Kidney capillary endothelial cell (primary cell): ENCODE results near the gene TNFRSF6B.
"Not testable (repeated sequence)": the region's sequence is repeated elsewhere in the genome, so short reads cannot be mapped to it uniquely, and the experiment has no call there.

Experiments used
- DNase-seq: peaks from one replicate; pipeline ENCODE4 v3.0.0-alpha.2; 2018; ENCODE audit warnings: low spot score

TNFRSF6B gene

DNA sequence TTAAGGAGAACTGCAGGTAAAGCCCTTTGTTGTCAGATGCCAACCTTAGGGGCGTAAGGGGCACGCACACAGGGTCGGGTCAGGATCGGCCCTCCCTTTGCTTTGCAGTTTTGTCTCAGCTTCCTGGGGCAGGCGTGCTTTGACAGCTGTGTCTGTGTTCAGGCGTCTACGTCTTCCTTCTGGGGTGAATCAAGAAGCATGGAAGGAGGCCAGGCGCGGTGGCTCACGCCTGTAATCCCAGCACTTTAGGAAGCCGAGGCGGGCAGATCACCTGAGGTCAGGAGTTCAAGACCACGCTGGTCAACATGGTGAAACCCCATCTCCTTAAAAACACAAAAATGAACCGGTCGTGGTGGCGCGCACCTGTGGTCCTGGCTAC, 12.7 kb downstream of the TNFRSF6B start:
- no peak for DNase-seq

DNA sequence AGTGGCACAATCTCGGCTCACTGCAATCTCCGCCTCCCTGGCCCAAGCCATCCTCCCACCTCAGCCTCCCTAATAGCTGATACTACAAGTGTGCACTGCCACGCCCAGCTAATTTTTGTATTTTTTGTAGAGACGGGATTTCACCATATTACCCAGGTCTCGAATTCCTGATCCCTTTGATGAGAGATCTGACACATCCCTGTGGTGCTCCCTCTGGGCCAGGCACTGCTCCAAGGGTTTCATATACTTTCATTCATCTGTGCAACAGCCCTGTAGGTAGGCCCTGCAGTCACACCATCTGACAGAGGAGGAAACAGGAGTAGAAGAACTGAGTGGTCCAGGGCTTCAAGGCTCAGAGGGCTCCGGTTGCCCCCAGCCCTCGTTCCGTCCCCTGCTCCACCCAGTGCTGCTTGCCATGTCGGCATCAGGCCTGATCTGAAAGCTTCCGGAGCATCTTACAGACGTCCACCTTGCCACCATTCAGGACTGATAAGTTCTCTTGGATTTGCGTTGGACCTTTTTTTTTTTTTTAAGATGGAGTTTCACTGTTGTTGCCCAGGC, 14.7 kb downstream of the TNFRSF6B start:
- DNase-seq, result no peak

DNA sequence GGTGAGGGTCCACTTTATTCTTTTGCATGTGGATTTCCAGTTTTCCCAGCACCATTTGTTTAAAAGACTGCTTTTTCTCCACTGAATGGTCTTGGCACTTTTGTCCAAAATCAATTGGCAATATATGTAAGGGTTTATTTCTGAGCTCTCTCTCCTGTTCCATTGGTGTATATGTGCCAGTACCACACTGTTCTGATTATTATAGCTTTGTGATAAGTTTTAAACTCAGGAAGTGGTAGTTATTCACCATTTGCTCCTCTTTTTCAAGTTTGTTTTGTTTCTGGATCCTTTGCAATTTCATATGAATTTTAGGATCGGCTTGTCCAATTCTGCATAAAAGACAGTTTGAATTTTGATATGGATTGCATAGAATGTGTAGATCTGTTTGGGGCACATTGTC, 15.7 kb downstream of the TNFRSF6B start:
- DNase-seq, result no peak

DNA sequence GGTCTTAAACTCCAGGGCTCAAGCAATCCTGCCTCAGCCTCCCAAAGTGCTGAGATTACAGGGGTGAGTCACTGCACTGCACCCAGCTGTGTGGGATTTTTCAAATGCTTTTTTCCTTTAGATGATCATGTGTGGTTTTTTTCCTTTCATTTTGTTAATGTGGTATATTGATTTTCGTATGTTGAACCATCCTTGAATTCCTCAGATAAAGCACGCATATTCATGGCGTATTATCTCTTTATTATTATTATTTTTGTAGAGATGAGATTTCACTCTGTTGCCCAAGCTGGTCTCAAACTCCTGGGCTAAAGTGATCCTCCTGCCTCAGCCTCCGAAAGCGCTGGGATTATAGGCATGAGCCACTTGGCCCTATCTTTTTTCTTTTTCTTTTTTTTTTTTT, 18.4 kb downstream of the TNFRSF6B start:
- DNase-seq, result no peak

DNA sequence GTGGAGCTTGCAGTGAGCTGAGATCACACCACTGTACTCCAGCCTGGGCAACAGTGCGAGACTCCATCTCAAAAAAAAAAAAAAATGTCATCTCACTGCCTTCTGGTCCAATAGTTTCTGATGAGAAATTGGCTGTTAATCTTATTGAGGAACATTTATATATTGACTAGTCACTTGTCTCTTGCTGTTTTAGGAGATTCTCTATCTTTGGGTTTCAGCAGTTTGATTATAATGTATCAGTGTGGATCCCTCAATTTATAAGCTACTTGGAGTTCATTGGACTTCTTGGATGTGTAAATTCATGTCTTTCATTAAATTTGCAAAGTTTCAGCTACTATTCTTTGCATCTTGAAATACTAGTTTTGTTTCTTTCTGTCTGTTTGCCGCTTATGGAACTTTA, 22.5 kb downstream of the TNFRSF6B start:
- no peak for DNase-seq

DNA sequence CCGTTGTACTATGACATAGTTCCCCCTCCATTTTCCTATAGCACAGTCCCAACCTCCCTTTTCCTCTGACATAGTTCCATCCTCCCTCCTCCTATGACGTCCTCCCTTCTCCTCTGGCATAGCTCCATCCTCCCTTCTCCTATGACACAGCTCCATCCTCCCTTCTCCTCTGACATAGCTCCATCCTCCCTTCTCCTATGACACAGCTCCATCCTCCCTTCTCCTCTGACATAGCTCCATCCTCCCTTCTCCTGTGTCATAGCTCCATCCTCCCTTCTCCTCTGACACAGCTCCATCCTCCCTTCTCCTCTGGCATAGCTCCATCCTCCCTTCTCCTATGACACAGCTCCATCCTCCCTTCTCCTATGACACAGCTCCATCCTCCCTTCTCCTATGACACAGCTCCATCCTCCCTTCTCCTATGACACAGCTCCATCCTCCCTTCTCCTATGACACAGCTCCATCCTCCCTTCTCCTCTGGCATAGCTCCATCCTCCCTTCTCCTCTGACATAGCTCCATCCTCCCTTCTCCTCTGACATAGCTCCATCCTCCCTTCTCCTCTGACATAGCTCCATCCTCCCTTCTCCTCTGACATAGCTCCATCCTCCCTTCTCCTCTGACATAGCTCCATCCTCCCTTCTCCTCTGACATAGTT, 26.6 kb downstream of the TNFRSF6B start:
- DNase-seq, result not testable (repeated sequence)

DNA sequence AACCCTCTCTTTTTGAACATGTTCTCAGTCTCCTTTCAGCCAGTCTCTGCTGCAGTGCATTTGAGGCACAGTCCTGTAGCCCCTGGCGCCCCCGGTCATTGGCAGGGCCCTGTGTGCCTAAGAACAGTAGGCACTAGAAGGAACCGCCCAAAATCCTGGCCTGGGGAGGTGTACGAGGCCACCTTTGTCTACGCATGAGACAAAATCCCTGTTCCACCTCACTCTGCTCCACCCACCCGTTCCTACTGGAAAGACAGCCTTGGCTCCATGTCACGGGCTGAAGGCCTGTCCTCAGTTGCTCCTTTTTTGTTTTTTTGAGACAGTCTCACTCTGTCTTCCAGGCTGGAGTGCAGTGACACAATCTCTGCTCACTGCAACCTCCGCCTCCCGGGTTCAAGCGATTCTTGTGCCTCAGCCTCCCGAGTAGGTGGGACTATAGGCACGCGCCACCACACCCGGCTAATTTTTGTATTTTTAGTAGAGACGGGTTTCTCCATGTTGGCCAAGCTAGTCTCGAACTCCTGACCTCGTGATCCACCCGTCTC, 33.8 kb downstream of the TNFRSF6B start:
- not testable (repeated sequence) for DNase-seq

DNA sequence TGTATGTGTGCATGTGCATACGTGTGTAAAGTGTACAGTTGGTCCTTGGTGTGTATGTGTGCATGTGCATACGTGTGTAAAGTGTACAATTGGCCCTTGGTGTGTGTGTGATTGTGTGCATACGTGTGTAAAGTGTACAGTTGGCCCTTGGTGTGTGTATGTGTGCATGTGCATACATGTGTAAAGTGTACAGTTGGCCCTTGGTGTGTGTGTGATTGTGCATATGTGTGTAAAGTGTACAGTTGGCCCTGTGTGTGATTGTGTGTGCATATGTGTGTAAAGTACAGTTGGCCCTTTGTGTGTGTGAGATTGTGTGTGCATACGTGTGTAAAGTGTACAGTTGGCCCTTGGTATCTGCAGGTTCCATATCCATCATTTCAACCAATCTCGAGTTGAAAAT, 35.0 kb downstream of the TNFRSF6B start:
- DNase-seq, result no peak

DNA sequence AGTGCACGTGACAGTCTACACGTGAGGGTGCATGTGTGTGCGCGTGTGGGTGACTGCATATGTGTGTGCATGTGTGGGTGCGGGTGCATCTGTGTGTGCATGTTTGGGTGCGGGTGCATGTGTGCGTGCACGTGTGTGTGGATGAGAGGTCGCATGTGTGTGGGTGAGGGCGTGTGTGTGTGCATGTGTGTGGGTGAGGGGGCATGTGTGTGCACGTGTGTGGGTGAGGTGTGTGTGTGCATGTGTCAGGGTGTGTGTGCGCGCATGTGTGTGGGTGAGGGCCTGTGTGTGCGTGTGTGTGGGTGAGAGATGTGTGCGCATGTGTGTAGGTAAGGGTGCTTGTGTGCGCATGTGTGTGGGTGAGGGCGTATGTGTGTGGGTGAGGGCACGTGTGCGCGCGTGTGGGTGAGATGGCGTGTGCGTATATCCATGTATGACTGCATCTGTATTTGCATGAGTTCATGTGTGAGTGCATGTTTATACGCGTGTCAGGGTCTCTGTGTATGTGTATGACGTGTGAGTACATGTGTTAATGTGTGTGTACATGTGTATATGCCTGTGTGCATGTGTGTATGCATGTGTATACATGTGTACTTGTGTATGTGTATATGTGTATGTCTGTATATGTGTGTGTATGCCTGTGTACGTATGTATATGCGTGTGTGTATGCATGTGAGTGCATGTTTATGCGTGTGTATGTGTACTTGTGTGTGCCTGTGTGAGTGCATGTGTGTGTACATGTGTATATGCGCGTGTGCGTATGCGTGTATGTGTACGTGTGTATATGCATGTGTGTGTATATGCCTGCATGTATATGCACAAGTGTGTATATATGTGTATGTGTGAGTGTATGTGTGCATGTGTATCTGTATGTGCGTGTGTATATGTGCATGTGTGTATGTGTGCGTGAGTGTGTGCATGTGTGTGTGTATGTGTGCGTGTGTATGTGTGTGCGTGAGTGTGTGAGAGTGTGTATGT, 36.0 kb downstream of the TNFRSF6B start:
- DNase-seq, result no peak

DNA sequence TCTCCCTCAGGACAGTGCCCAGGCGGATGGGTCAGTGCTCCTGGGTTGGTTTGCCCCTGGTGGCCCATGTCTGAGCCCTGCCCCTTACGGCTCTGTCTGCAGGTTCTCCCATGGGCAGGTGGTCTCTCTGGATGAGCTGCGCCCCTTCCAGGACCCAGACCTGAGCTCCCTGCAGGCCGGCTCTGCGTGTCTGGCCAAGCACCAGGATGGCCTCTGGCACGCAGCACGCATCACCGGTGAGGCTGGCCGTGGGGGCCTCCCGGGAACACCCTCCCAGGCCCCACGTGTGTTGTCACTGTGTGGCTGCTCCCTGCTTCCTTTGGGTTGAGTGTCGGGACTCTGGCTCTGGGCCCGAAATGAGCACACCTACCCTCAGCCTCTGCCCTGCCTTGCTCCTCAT, 36.7 kb downstream of the TNFRSF6B start:
- DNase-seq, result no peak

DNA sequence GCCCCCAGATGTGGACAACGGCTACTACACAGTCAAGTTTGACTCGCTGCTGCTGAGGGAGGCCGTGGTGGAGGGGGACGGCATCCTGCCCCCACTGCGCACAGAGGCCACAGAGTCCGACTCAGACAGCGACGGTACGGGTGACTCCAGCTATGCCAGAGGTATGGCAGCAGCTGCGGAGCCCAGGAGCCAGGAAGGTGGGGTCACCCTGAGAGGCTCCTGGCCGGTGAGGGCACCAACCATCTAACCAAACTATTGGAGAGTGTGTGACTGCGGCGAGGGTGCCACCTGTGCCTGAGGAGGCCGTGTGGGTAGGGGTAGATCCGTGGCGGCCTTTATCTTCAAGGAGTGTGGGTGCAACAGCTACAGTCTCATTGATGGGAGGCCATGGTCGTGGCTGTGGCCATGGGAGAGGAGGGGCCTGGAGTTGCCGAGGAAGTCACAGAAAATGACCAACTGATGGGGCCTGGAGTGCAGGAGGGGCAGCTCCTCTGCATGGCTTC, 37.2 kb downstream of the TNFRSF6B start:
- no peak for DNase-seq

DNA sequence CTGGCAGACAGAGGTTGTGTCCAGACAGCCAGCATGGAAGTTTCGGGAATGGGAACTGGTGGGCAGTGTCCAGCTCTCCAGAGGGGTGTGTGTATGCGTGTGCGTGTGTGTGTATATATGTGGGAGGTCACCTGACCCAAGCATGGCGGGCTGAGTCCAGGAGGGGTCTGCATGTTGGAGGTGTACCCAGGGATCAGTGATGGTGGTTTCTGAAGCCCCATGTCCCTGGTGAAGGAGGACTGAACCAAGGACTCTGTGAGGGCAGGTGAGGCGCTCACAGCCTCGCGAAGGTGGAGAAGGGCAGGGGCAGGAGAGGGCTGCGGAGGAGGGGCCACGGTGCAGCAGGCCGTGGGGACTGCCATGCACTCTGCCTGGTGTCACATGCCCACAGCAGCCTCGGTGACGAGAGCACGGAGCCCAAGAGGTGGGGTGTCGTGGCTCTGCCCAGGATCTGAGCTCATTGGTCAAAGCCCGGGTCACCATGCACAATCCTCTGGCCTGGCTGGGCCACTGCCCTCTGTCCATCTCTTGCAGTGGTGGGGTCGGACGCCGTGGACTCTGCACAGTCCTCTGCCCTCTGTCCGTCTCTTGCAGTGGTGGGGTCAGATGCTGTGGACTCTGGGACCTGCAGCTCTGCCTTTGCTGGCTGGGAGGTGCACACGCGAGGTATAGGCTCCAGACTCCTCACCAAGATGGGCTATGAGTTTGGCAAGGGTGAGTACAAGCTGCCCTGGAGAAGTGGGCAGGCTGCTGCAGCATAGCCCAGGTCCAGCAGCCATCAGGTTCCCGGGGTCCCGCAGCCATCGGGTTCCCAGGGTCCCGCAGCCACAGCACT, 37.9 kb downstream of the TNFRSF6B start:
- no peak for DNase-seq

DNA sequence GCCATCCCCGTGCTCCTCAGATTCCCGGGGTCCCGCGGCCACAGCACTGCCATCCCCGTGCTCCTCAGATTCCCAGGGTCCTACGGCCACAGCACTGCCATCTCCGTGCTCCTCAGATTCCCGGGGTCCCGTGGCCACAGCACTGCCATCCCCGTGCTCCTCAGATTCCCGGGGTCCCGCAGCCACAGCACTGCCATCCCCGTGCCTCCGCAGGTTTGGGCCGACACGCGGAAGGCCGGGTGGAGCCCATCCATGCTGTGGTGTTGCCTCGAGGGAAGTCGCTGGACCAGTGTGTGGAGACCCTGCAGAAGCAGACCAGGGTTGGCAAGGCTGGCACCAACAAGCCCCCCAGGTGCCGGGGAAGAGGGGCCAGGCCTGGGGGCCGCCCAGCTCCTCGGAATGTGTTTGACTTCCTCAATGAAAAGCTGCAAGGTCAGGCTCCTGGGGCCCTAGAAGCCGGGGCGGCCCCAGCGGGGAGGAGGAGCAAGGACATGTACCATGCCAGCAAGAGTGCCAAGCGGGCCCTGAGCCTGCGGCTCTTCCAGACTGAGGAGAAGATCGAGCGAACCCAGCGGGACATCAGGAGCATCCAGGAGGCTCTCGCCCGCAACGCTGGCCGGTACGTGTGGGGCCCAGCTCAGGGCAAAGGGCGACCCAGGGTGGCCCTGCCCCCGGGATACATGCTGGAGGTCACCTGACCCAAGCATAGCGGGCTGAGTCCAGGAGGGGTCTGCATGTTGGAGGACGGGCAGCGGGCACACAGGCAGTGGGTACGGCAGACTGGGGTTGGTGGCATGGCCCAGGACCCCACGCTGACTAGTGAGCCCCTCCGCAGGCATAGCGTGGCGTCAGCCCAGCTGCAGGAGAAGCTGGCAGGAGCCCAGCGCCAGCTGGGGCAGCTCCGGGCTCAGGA, 38.8 kb downstream of the TNFRSF6B start:
- no peak for DNase-seq

DNA sequence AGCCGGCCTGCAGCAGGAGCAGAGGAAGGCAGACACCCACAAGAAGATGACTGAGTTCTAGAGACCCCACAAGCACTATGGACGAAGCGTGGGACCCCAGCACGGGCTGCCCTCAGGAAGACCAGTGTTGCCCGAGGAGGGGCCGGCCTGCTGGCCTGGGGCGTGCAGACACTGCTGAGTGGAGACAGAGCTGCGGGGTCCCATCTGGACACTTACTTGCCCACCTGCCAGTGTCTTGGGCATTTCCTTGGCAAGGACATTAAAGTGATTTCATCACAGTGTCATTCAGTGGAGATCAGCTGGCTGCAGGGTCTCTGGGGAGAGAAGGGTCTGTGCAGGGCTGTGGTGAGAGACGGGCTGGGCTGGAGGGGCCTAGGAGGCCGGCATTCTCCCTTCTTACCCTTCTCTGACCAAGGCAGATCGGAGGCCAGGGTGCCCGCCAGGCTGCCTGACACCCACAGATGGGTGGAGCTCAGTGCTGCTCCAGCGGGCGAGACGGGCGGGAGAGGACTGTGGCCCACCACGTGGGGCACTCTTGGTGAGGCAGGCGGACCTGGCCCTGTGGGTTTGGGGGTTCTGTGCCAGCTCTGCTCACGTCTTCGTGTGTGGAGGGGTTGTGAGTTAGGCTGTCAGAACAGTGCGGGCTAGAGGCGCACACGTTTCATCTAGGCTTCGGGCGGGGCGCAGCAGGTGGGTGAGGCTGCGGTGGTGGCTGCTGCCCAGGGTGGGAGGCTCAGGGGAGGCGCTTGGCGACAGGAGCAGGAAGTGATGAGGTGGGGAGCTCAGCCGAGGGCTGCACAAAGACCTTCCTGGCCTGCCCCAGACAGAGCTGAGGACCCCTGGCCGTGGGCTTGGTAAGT, 39.6 kb downstream of the TNFRSF6B start, which contains the start of gene LIME1:
Gene LIME1, plus strand, starts transcription at position 806 of the 860 bp plus-strand sequence. CDS start 886 bp downstream, outside the sequence.
- DNase-seq, result no peak

DNA sequence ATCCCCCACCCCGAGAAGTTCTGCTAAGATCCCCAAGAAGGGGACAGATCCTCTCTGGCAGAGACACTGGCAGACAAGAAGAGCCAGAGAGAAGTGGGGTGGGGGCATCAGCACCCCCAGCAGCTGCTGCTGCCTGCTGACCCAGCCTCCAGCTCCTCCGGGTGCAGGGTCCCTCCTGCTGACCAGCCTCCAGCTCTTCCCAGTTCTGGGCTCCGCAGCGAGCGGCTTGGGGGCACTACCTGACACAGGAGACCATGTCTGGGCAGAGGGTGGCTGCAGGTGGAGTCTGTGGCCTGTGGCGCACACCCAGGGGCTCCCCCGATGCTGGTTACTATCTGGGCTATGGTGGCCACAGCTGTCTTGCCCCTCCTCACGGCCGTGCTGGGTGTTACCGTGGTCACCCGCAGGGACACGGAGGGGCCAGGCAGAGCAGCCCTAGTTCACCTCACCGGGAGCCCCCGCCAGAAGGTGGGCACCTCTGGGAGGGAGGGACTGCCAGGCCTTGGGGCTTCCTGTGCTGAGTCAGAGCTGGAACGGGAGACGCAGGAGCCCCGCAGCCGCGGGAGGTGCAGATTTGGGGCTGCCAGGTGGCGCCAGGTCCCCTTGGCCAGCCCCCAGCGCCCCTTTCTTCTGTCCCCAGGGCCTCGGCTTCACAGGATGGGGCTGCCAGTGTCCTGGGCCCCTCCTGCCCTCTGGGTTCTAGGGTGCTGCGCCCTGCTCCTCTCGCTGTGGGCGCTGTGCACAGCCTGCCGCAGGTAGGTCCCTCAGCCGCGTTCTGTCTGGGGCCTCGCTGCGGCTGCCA, 40.6 kb downstream of the TNFRSF6B start:
- no peak for DNase-seq

DNA sequence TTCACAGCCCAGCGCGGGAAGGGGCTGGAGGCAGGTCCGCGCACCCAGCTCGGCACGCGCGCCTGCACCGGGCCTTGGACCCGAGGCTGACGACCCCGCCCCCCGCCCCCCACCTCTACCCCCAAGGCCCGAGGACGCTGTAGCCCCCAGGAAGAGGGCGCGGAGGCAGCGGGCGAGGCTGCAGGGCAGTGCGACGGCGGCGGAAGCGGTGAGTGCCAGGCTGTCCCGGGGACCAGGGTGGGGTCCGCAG, 41.2 kb downstream of the TNFRSF6B start:
- no peak for DNase-seq

DNA sequence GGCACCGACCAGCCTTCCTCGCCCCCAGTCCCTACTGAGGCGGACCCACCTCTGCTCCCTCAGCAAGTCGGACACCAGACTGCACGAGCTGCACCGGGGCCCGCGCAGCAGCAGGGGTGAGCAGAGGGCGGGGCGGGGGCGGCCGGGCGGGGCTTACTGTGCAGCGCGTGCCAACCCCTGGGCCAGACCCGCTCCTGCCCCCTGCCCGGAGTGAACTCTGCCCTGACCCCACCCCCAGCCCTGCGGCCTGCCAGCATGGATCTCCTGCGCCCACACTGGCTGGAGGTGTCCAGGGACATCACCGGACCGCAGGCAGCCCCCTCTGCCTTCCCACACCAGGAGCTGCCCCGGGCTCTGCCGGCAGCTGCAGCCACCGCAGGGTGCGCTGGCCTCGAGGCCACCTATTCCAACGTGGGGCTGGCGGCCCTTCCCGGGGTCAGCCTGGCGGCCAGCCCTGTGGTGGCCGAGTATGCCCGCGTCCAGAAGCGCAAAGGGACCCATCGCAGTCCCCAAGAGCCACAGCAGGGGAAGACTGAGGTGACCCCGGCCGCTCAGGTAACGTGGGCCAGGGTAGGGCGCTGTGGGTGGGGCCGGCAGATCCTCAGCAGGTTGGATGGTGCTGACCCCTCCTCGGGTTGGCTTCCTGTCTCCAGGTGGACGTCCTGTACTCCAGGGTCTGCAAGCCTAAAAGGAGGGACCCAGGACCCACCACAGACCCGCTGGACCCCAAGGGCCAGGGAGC, 41.7 kb downstream of the TNFRSF6B start:
- DNase-seq, result no peak

DNA sequence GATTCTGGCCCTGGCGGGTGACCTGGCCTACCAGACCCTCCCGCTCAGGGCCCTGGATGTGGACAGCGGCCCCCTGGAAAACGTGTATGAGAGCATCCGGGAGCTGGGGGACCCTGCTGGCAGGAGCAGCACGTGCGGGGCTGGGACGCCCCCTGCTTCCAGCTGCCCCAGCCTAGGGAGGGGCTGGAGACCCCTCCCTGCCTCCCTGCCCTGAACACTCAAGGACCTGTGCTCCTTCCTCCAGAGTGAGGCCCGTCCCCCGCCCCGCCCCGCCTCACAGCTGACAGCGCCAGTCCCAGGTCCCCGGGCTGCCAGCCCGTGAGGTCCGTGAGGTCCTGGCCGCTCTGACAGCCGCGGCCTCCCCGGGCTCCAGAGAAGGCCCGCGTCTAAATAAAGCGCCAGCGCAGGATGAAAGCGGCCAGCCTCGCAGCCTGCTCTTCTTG, 42.3 kb downstream of the TNFRSF6B start:
- no peak for DNase-seq
